Measurements from ENCODE around the gene ABHD13.

- TF ChIP-seq, protein P1, sequence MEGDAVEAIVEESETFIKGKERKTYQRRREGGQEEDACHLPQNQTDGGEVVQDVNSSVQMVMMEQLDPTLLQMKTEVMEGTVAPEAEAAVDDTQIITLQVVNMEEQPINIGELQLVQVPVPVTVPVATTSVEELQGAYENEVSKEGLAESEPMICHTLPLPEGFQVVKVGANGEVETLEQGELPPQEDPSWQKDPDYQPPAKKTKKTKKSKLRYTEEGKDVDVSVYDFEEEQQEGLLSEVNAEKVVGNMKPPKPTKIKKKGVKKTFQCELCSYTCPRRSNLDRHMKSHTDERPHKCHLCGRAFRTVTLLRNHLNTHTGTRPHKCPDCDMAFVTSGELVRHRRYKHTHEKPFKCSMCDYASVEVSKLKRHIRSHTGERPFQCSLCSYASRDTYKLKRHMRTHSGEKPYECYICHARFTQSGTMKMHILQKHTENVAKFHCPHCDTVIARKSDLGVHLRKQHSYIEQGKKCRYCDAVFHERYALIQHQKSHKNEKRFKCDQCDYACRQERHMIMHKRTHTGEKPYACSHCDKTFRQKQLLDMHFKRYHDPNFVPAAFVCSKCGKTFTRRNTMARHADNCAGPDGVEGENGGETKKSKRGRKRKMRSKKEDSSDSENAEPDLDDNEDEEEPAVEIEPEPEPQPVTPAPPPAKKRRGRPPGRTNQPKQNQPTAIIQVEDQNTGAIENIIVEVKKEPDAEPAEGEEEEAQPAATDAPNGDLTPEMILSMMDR (IDR thresholded peaks at IDR 0.05), result no peak
- TF ChIP-seq POLR2A (IDR thresholded peaks at IDR 0.05) (no peak), EP300 (IDR thresholded peaks at IDR 0.05) (no peak), POLR2AphosphoS5 (IDR thresholded peaks at IDR 0.05) (no peak)
These were observed 45.6 kb downstream of the ABHD13 start for GRCh38 chr13:108263621-108264355.
